SH-SY5Y (cell line): ENCODE measurements around the gene LRBA.

Experiments
- GATA2 ChIP-seq: IDR thresholded peaks from 2 replicates; pipeline ENCODE4 v1.6.1; 2011; ENCODE audit warnings: mild to moderate bottlenecking, low read depth, low read length
- GATA3 ChIP-seq: IDR thresholded peaks from 2 replicates; pipeline ENCODE4 v1.6.1; 2011; ENCODE audit warnings: low read depth, mild to moderate bottlenecking, low read length, moderate library complexity

- TF ChIP-seq GATA2 (no peak), GATA3 (no peak)
Observed at GRCh38 chr4:150591904-150592303, 423.2 kb downstream of the LRBA start.
